Neural progenitor cell (in vitro differentiated cells): ENCODE results near the gene TRIOBP.

Experiments used
- EZH2 ChIP-seq: fragments of 200-600 bp; sonication (generic); IDR thresholded peaks from 2 replicates; pipeline ENCODE4 v1.6.1; 2017; ENCODE audit warnings: antibody characterized with exemption, mild to moderate bottlenecking, moderate library complexity
- EZH2phosphoT487 ChIP-seq: fragments of 200-600 bp; sonication (generic); IDR thresholded peaks from 2 replicates; pipeline ENCODE4 v1.6.1; 2017; ENCODE audit warnings: antibody characterized with exemption
- TF ChIP-seq, protein P1 (sequence below): fragments of 200-600 bp; sonication (generic); IDR thresholded peaks from 2 replicates; pipeline ENCODE4 v1.5.1; 2017; ENCODE audit warnings: antibody characterized with exemption, mild to moderate bottlenecking

- TF ChIP-seq, protein P1, sequence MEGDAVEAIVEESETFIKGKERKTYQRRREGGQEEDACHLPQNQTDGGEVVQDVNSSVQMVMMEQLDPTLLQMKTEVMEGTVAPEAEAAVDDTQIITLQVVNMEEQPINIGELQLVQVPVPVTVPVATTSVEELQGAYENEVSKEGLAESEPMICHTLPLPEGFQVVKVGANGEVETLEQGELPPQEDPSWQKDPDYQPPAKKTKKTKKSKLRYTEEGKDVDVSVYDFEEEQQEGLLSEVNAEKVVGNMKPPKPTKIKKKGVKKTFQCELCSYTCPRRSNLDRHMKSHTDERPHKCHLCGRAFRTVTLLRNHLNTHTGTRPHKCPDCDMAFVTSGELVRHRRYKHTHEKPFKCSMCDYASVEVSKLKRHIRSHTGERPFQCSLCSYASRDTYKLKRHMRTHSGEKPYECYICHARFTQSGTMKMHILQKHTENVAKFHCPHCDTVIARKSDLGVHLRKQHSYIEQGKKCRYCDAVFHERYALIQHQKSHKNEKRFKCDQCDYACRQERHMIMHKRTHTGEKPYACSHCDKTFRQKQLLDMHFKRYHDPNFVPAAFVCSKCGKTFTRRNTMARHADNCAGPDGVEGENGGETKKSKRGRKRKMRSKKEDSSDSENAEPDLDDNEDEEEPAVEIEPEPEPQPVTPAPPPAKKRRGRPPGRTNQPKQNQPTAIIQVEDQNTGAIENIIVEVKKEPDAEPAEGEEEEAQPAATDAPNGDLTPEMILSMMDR, result no peak
- TF ChIP-seq EZH2 (no peak), EZH2phosphoT487 (no peak)
Observed at GRCh38 chr22:37692627-37693285, 4.1 kb upstream of the TRIOBP start.
